IPS DF 6.9 (cell line): ENCODE data around the gene SF3B6.
"Not testable (repeated sequence)": the region's sequence is repeated elsewhere in the genome, so short reads cannot be mapped to it uniquely, and the experiment has no call there.

Experiments used
- DNase-seq: peaks from one replicate; pipeline ENCODE4 v3.0.0-alpha.2; 2013; ENCODE audit warnings: low read depth, low spot score
- H3K27ac ChIP-seq: one replicate; pipeline ENCODE4 v1.5.1; 2013; ENCODE audit warnings: low read length, control low read depth
- H3K27me3 ChIP-seq: 2 replicates; pipeline ENCODE4 v1.6.1; 2013; ENCODE audit warnings: mild to moderate bottlenecking, low read length; ENCODE audit not compliant: control insufficient read depth, insufficient read depth
- H3K36me3 ChIP-seq: 2 replicates; pipeline ENCODE4 v1.6.1; 2013; ENCODE audit warnings: low read length; ENCODE audit not compliant: control insufficient read depth, insufficient read depth
- H3K4me1 ChIP-seq: 2 replicates; pipeline ENCODE4 v1.6.1; 2013; ENCODE audit warnings: low read length; ENCODE audit not compliant: control insufficient read depth, insufficient read depth
- H3K4me3 ChIP-seq: 2 replicates; pipeline ENCODE4 v1.5.1; 2013; ENCODE audit warnings: mild to moderate bottlenecking, low read length
- H3K9me3 ChIP-seq: 2 replicates; pipeline ENCODE4 v1.6.1; 2013; ENCODE audit warnings: low read length, inconsistent platforms; ENCODE audit not compliant: control insufficient read depth, insufficient read depth
- WGBS: extraction: QIAGEN DNeasy Blood & Tissue Kit; methylation state at CpG from one replicate; pipeline ENCODE4 v1.1.7; 2013; ENCODE audit warnings: mixed read lengths, missing lambda C conversion rate; ENCODE audit not compliant: insufficient read length, insufficient coverage; 5-methylcytosine and 5-hydroxymethylcytosine counted together

Gene SF3B6

GRCh38 chr2:24093270-24093669 is 17.1 kb upstream of the SF3B6 start:
- H3K4me1 ChIP-seq, H3K36me3 ChIP-seq, H3K27ac ChIP-seq, H3K4me3 ChIP-seq, DNase-seq, H3K27me3 ChIP-seq, H3K9me3 ChIP-seq: not testable (repeated sequence)
- no CpG with 5 or more reads among the region's 5 CpGs for WGBS

- Histone ChIP-seq H3K4me1 (no peaks in the 10 kb centered on the region; the same call in 1 of the 2 replicates), H3K27me3 (no peaks in the 10 kb centered on the region), H3K9me3 (no peaks in the 10 kb centered on the region), H3K27ac (no peak overlapping the region), H3K4me3 (no peak overlapping the region), H3K36me3 (no peaks in the 10 kb centered on the region)
- no CpG with 5 or more reads among the region's 2 CpGs for WGBS
- no peak for DNase-seq
These were observed 12.8 kb upstream of the SF3B6 start for GRCh38 chr2:24088821-24089359.

DNA sequence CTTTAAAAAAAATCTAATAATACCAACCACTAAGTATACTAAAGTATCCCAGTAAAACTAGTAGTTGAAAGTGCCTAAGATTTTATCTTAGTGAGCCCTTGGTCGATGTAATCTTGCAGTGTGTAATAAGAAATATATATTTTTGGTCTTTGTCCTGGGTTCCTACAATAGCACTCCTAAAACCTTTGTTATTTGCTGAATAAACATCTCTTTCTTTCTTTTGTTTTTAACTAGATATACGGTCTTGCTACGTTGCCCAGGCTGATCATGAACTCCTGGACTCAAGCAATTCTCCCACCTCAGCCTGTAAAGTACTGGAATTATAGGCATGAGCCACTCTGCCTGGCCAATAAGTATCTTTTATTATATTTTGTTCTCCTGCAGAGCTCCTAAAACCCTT is 10.9 kb upstream of the SF3B6 start:
- no peak for DNase-seq
- no peaks in the 10 kb centered on the region for H3K9me3 ChIP-seq
- no peak overlapping the region for H3K27ac ChIP-seq
- peaks cover 1% of the 10 kb centered on the region; the same call in 1 of the 2 replicates for H3K4me1 ChIP-seq
- H3K36me3 ChIP-seq, result peaks cover 4% of the 10 kb centered on the region; the same call in 1 of the 2 replicates
- no peak overlapping the region for H3K4me3 ChIP-seq
- H3K27me3 ChIP-seq, result no peaks in the 10 kb centered on the region
- WGBS, result no CpG with 5 or more reads among the region's 3 CpGs

DNA sequence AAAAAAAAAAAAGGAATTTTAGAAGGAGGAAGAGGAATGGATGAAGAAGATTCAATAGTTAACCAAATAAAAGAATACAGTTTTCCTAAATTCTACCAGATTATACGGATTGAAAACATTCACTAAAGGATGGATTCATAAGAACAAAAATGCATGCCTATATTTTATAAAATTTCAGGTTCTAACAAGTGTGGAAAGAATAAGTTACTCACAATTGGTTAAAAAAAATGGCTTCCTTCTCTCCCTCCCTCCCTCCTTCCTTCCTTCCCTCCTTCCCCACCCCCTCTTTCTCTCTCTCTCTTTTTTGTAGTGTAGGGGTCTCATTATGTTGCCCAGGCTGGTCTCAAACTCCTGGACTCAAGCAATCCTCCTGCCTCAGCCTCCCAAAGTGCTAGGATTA is 10.1 kb upstream of the SF3B6 start:
- no peak overlapping the region for H3K4me3 ChIP-seq
- H3K4me1 ChIP-seq, result peaks cover 1% of the 10 kb centered on the region; the same call in 1 of the 2 replicates
- no peaks in the 10 kb centered on the region for H3K9me3 ChIP-seq
- H3K27me3 ChIP-seq, result no peaks in the 10 kb centered on the region
- no peak overlapping the region for H3K27ac ChIP-seq
- no CpG with 5 or more reads among the region's 1 CpG for WGBS
- DNase-seq, result no peak
- peaks cover 4% of the 10 kb centered on the region; the same call in 1 of the 2 replicates for H3K36me3 ChIP-seq

DNA sequence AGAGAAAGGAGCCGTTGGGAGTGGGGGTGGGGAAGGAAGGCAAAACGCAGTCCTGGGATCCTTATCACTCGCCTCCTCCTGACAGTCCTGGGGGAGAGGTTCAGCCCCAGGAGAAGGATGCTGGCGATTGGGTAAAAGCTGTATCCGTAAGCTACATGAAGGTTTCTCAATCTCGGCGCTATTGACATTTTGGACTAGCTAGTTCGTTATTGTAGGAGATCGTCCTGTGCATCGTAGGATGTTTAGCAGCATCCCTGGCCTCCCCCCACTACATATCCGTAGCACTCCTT is 9.0 kb upstream of the SF3B6 start:
- Histone ChIP-seq H3K27ac (no peak overlapping the region), H3K27me3 (no peaks in the 10 kb centered on the region), H3K9me3 (no peaks in the 10 kb centered on the region), H3K4me3 (peak overlapping the region; percentile 70; the same call in 1 of the 2 replicates), H3K4me1 (peaks cover 1% of the 10 kb centered on the region; the same call in 1 of the 2 replicates), H3K36me3 (peaks cover 4% of the 10 kb centered on the region; the same call in 1 of the 2 replicates)
- WGBS, result no CpG with 5 or more reads among the region's 11 CpGs
- no peak for DNase-seq

- peaks cover 4% of the 10 kb centered on the region; the same call in 1 of the 2 replicates for H3K36me3 ChIP-seq
- H3K9me3 ChIP-seq, result no peaks in the 10 kb centered on the region
- peaks cover 1% of the 10 kb centered on the region; the same call in 1 of the 2 replicates for H3K4me1 ChIP-seq
- WGBS, result no CpG with 5 or more reads among the region's 44 CpGs
- peak within 1 kb of the TSS; percentile 70; the same call in 1 of the 2 replicates for H3K4me3 ChIP-seq
- H3K27me3 ChIP-seq, result no peaks in the 10 kb centered on the region
- DNase-seq, result peak; percentile 81
- peak within 1 kb of the TSS; percentile 15 for H3K27ac ChIP-seq
These were observed 8.5 kb upstream of the SF3B6 start, which contains the start of gene TP53I3 for GRCh38 chr2:24084386-24085199. TP53I3 (minus strand) TSS chr2:24084834; CDS start chr2:24084326, 508 bp downstream.

DNA sequence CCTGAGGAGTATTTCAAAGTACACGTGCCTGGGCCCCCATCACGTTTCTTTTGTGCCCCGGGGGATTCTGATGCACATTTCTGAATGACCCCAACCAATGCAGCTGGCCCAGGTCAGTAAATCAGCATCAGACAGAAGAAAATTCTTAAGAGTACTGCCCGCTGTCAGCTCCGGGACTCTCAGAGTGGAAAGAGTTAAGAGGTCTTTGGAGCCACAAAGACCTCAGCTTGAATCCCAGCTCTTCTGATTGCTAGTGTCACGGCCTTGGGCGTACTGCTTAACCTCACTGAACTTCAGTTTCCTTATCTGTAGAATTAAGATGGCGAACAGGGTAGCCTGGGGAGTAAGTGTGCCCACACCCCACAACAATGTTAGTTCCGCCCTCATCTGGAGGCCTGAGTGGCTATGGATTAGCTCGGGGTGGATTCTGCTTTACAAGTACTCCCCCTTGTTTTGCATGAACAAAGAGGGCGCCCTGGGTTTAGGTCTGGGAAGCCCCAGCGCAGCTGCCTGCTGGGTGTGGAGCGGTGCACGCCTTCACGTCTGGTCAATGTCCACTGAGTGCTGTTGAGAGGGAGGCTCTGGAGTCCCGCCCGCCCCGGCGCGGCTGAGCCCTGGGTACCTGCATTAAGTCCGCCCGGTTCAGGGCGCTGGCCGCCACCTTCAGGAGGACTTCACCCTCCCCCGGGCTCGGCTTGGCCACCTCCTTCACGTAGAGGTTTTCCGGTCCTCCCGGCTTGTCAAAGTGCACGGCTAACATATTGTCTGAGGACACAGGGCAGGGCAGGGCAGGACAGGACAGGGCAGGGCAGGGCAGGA is 7.7 kb upstream of the SF3B6 start:
- peaks cover 1% of the 10 kb centered on the region; the same call in 1 of the 2 replicates for H3K4me1 ChIP-seq
- no CpG with 5 or more reads among the region's 30 CpGs for WGBS
- peak overlapping the region; percentile 70; the same call in 1 of the 2 replicates for H3K4me3 ChIP-seq
- H3K36me3 ChIP-seq, result peaks cover 4% of the 10 kb centered on the region; the same call in 1 of the 2 replicates
- DNase-seq, result peak; percentile 61
- no peaks in the 10 kb centered on the region for H3K27me3 ChIP-seq
- H3K9me3 ChIP-seq, result no peaks in the 10 kb centered on the region
- peak overlapping the region; percentile 15 for H3K27ac ChIP-seq

DNA sequence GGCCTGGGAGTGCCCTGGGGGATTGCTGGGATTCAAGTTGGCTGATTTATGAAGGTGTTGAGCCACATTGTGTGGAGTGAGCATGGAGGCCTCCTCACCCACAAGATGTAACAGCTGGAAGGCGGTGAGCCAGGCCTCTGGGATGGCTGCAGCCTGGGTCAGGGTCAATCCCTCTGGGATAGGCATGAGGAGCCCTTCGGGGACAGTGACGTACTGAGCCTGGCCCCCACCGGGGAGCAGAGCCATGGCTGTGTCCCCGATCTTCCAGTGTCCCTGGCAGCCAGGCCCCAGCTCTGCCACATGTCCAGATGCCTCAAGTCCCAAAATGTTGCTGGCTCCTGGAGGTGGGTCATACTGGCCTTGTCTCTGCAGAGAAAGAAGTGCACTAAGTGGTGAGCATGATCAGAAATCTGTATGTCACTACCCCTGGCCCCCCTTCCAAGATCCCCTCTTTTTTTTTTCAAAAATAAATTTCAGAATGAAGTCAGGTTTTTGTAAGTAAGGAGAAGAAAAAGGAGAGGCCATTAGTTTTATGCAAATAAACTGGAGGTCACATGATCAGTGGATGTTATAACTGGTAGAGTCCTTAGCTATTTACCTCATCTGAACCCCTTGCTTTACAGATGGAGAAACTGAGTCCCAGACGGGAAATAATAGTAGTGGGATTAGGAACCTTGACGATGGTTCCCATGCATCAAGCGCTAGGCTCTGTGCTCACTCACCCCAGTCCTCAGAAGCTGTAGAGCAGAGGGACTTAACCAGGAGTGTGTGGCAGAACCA is 6.9 kb upstream of the SF3B6 start:
- no CpG with 5 or more reads among the region's 8 CpGs for WGBS
- peaks cover 4% of the 10 kb centered on the region; the same call in 1 of the 2 replicates for H3K36me3 ChIP-seq
- H3K9me3 ChIP-seq, result no peaks in the 10 kb centered on the region
- H3K27ac ChIP-seq, result peak overlapping the region; percentile 15
- peaks cover 1% of the 10 kb centered on the region; the same call in 1 of the 2 replicates for H3K4me1 ChIP-seq
- no peak for DNase-seq
- peak overlapping the region; percentile 70; the same call in 1 of the 2 replicates for H3K4me3 ChIP-seq
- H3K27me3 ChIP-seq, result no peaks in the 10 kb centered on the region

DNA sequence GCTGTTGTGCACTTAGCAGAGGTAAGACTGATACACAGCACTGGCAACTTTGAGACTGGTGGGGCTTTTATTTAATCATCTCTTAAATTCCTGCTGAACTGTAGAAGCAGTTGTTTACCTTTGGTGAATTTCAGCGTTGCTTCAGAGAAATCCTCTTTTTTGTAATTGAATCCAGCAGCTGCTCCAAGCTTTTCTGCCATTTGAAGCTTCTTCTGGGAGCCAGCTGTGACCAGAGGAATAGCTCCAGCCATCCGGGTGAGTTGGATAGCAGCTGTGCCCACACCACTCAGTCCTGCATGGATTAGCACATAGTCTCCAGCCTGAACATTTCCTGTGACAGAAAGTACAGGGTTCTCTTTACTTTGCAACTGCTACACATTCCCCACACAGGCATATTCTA is 4.6 kb upstream of the SF3B6 start:
- H3K27me3 ChIP-seq, result no peaks in the 10 kb centered on the region
- H3K27ac ChIP-seq, result no peak overlapping the region
- peaks cover 1% of the 10 kb centered on the region; the same call in 1 of the 2 replicates for H3K4me1 ChIP-seq
- no CpG with 5 or more reads among the region's 2 CpGs for WGBS
- peaks cover 4% of the 10 kb centered on the region; the same call in 1 of the 2 replicates for H3K36me3 ChIP-seq
- H3K9me3 ChIP-seq, result no peaks in the 10 kb centered on the region
- no peak for DNase-seq
- H3K4me3 ChIP-seq, result no peak overlapping the region
